22Rv1 (cell line): ENCODE results near the gene GABRA4.

ENCODE experiments used
- H3K27ac ChIP-seq: fragments of 450-650 bp; 2 replicates; pipeline ENCODE4 v1.5.1; 2017
- CTCF ChIP-seq: fragments of 450-650 bp; IDR thresholded peaks from 2 replicates; pipeline ENCODE4 v1.5.1; 2017; ENCODE audit warnings: mild to moderate bottlenecking
- ZFX ChIP-seq: fragments of 450-650 bp; IDR thresholded peaks from 2 replicates; pipeline ENCODE4 v1.6.1; 2017; ENCODE audit warnings: antibody characterized with exemption, borderline replicate concordance

The GABRA4 gene

GRCh38 chr4:46874811-46875210 lies 118.6 kb downstream of the GABRA4 start:
- H3K27ac ChIP-seq: no peak overlapping the region
- TF ChIP-seq ZFX (no peak), CTCF (no peak)

GRCh38 chr4:46870411-46870810 lies 123.0 kb downstream of the GABRA4 start:
- no peak for TF ChIP-seq ZFX
- TF ChIP-seq CTCF: no peak
- no peak overlapping the region for H3K27ac ChIP-seq
